Stimulated activated CD4-positive, alpha-beta T cell treated with anti-CD3 and anti-CD28 coated beads, Interleukin-1b, Interleukin-23, amount 100 ng/mL, for 1 hour (primary cell): ENCODE results near the gene WASHC2A.
"Not testable (repeated sequence)": the region's sequence is repeated elsewhere in the genome, so short reads cannot be mapped to it uniquely, and the experiment has no call there.

Experiments used
- DNase-seq, 2 donors: peaks; one replicate each; pipeline ENCODE4 v3.0.0-alpha.2; 2020; ENCODE audit warnings: low read depth in 2 of 2

WASHC2A gene

GRCh38 chr10:50059946-50060345 lies 7.8 kb upstream of the WASHC2A start:
- not testable (repeated sequence) for DNase-seq

- DNase-seq = not testable (repeated sequence)
Measured at GRCh38 chr10:50061548-50061947, 6.2 kb upstream of the WASHC2A start.

GRCh38 chr10:50063100-50063499 lies 4.7 kb upstream of the WASHC2A start:
- no peak for DNase-seq

- not testable (repeated sequence) for DNase-seq
Measured at GRCh38 chr10:50068352-50068659, 552 bp downstream of the WASHC2A start.

GRCh38 chr10:50075139-50075538 lies 7.4 kb downstream of the WASHC2A start:
- not testable (repeated sequence) for DNase-seq

GRCh38 chr10:50075544-50075943 lies 7.8 kb downstream of the WASHC2A start:
- DNase-seq = not testable (repeated sequence)

- not testable (repeated sequence) for DNase-seq
Measured at GRCh38 chr10:50091304-50091703, 23.6 kb downstream of the WASHC2A start.

- DNase-seq = not testable (repeated sequence)
Measured at GRCh38 chr10:50092928-50093327, 25.2 kb downstream of the WASHC2A start.

- not testable (repeated sequence) for DNase-seq
Measured at GRCh38 chr10:50094630-50095029, 26.9 kb downstream of the WASHC2A start.

GRCh38 chr10:50095402-50095801 lies 27.6 kb downstream of the WASHC2A start:
- DNase-seq = not testable (repeated sequence)

- not testable (repeated sequence) for DNase-seq
Measured at GRCh38 chr10:50096722-50097121, 29.0 kb downstream of the WASHC2A start.

- DNase-seq = not testable (repeated sequence)
Measured at GRCh38 chr10:50098645-50099044, 30.9 kb downstream of the WASHC2A start.

- not testable (repeated sequence) for DNase-seq
Measured at GRCh38 chr10:50101139-50101582, 33.4 kb downstream of the WASHC2A start.

- DNase-seq = not testable (repeated sequence)
Measured at GRCh38 chr10:50101747-50102146, 34.0 kb downstream of the WASHC2A start.

- not testable (repeated sequence) for DNase-seq
Measured at GRCh38 chr10:50102267-50102666, 34.5 kb downstream of the WASHC2A start.

GRCh38 chr10:50108999-50109698 lies 41.4 kb downstream of the WASHC2A start:
- not testable (repeated sequence) for DNase-seq

GRCh38 chr10:50112419-50113112 lies 44.8 kb downstream of the WASHC2A start:
- DNase-seq = not testable (repeated sequence)

- DNase-seq = not testable (repeated sequence)
Measured at GRCh38 chr10:50126765-50127164, 59.0 kb downstream of the WASHC2A start.

GRCh38 chr10:50127770-50128292 lies 60.1 kb downstream of the WASHC2A start:
- not testable (repeated sequence) for DNase-seq

GRCh38 chr10:50131245-50131965 lies 63.7 kb downstream of the WASHC2A start:
- DNase-seq = not testable (repeated sequence)

GRCh38 chr10:50132322-50132721 lies 64.6 kb downstream of the WASHC2A start:
- DNase-seq = not testable (repeated sequence)

GRCh38 chr10:50132841-50133240 lies 65.1 kb downstream of the WASHC2A start:
- not testable (repeated sequence) for DNase-seq
